Endodermal cell (in vitro differentiated cells): ENCODE data around the gene SLC12A8. TPM values are rescaled to one million over a fixed set of nuclear protein-coding genes. Genes with fewer than 3 reads are reported as not detected.

Experiments used
- DNase-seq: peaks from one replicate; pipeline ENCODE4 v3.0.0-alpha.2; 2017
- H3K27ac ChIP-seq: 2 replicates; pipeline ENCODE4 v1.5.1; 2013; ENCODE audit warnings: mild to moderate bottlenecking, low read depth, low read length, moderate library complexity
- H3K27me3 ChIP-seq: 2 replicates; pipeline ENCODE4 v1.6.1; 2013; ENCODE audit warnings: mild to moderate bottlenecking, low read length, moderate library complexity; ENCODE audit not compliant: insufficient read depth, control insufficient read depth, poor library complexity, severe bottlenecking
- H3K36me3 ChIP-seq: 2 replicates; pipeline ENCODE4 v1.7.0; 2013; ENCODE audit warnings: mild to moderate bottlenecking, low read length, moderate library complexity; ENCODE audit not compliant: control insufficient read depth, insufficient read depth
- H3K4me1 ChIP-seq: one replicate; pipeline ENCODE4 v1.7.0; 2013; ENCODE audit warnings: low read length; ENCODE audit not compliant: control insufficient read depth, insufficient read depth
- H3K4me3 ChIP-seq: 2 replicates; pipeline ENCODE4 v1.5.1; 2013; ENCODE audit warnings: mild to moderate bottlenecking, low read length, moderate library complexity
- H3K9ac ChIP-seq: 2 replicates; pipeline ENCODE4 v1.6.1; 2013; ENCODE audit warnings: mild to moderate bottlenecking, low read length, moderate library complexity; ENCODE audit not compliant: poor library complexity, severe bottlenecking; ENCODE audit errors: extremely low read depth
- H3K9me3 ChIP-seq: 2 replicates; pipeline ENCODE4 v1.6.1; 2013; ENCODE audit warnings: mild to moderate bottlenecking, low read length, moderate library complexity; ENCODE audit not compliant: control insufficient read depth
- H3K27ac Mint-ChIP-seq: 2 replicates; pipeline ENCODE4 v1.8.0; 2020; ENCODE audit warnings: mixed read lengths
- H3K27me3 Mint-ChIP-seq: 2 replicates; pipeline ENCODE4 v1.8.0; 2021; ENCODE audit warnings: mild to moderate bottlenecking, mixed read lengths; ENCODE audit not compliant: insufficient read depth
- H3K36me3 Mint-ChIP-seq: 2 replicates; pipeline ENCODE4 v1.8.0; 2020; ENCODE audit warnings: low read depth, mixed read lengths
- H3K4me1 Mint-ChIP-seq: 2 replicates; pipeline ENCODE4 v1.8.0; 2020; ENCODE audit warnings: mixed read lengths
- H3K4me3 Mint-ChIP-seq: 2 replicates; pipeline ENCODE4 v1.8.0; 2020; ENCODE audit warnings: mild to moderate bottlenecking, moderate library complexity, mixed read lengths
- H3K9me3 Mint-ChIP-seq: 2 replicates; pipeline ENCODE4 v1.8.0; 2020; ENCODE audit warnings: mild to moderate bottlenecking, mixed read lengths
- CTCF ChIP-seq: fragments of 200-600 bp; sonication (generic); conservative IDR thresholded peaks from 2 replicates; pipeline ENCODE4 v1.5.0; 2021; ENCODE audit warnings: antibody characterized with exemption, mild to moderate bottlenecking
- WGBS, 2 experiments: methylation state at CpG; one replicate each; pipeline versions ENCODE4 v1.1.5 to v1.1.7; 2013; ENCODE audit warnings: missing lambda C conversion rate in 2 of 2, mixed read lengths in 1 of 2; ENCODE audit not compliant: insufficient coverage in 1 of 2, insufficient read length in 1 of 2; 5-methylcytosine and 5-hydroxymethylcytosine counted together
- total RNA-seq, 2 donors: library from RNA; stranded (reverse); fragmentation: NEBNext Ultra II Directional in 1 of 2; extraction: Animal tissue kit (Norgen Biotek cat#: 25700) in 1 of 2; gene quantifications; 2 replicates in 1 of 2; 3 replicates in 1 of 2; pipeline ENCODE4 v1.2.1, GENCODE V29; 2021

The SLC12A8 gene
- total RNA-seq, 2 donors from 2014 or later, result 17.3 to 18.6 TPM

GRCh38 chr3:125238759-125239158, 26.2 kb upstream of the SLC12A8 start:
- peaks cover 9% of the 10 kb centered on the region for H3K36me3 ChIP-seq
- H3K27ac ChIP-seq, result no peak overlapping the region
- no peak for TF ChIP-seq CTCF
- no peak overlapping the region for H3K9ac ChIP-seq
- no peaks in the 10 kb centered on the region for H3K9me3 ChIP-seq
- Mint-ChIP-seq H3K4me3 (no peak overlapping the region), H3K27me3 (no peaks in the 10 kb centered on the region), H3K27ac (no peak overlapping the region), H3K9me3 (no peaks in the 10 kb centered on the region), H3K36me3 (peaks cover 5% of the 10 kb centered on the region), H3K4me1 (no peaks in the 10 kb centered on the region)
- H3K4me1 ChIP-seq, result no peaks in the 10 kb centered on the region
- DNase-seq, result no peak
- no peaks in the 10 kb centered on the region for H3K27me3 ChIP-seq
- no peak overlapping the region for H3K4me3 ChIP-seq
- WGBS, 2 experiments, result 97 to 100% methylated on average over 2 of the region's 3 CpGs

GRCh38 chr3:125236331-125236903, 23.9 kb upstream of the SLC12A8 start:
- Histone ChIP-seq H3K27ac (peak overlapping the region; percentile 10), H3K27me3 (no peaks in the 10 kb centered on the region), H3K4me1 (no peaks in the 10 kb centered on the region), H3K9ac (no peak overlapping the region), H3K9me3 (no peaks in the 10 kb centered on the region), H3K36me3 (peaks cover 20% of the 10 kb centered on the region), H3K4me3 (no peak overlapping the region)
- no peak overlapping the region for H3K4me3 Mint-ChIP-seq
- DNase-seq, result no peak
- no peak for TF ChIP-seq CTCF
- 75 to 96% methylated on average over 6 of the region's 6 CpGs for WGBS, 2 experiments
- H3K36me3 Mint-ChIP-seq, result peaks cover 22% of the 10 kb centered on the region
- peaks cover 7% of the 10 kb centered on the region for H3K4me1 Mint-ChIP-seq
- no peaks in the 10 kb centered on the region for H3K27me3 Mint-ChIP-seq
- no peak overlapping the region for H3K27ac Mint-ChIP-seq
- no peaks in the 10 kb centered on the region for H3K9me3 Mint-ChIP-seq

GRCh38 chr3:125234831-125235230, 22.3 kb upstream of the SLC12A8 start:
- Mint-ChIP-seq H3K36me3 (peaks cover 22% of the 10 kb centered on the region), H3K27me3 (no peaks in the 10 kb centered on the region), H3K4me3 (no peak overlapping the region), H3K27ac (no peak overlapping the region), H3K9me3 (no peaks in the 10 kb centered on the region), H3K4me1 (peaks cover 13% of the 10 kb centered on the region)
- Histone ChIP-seq H3K27ac (no peak overlapping the region), H3K4me1 (no peaks in the 10 kb centered on the region), H3K9ac (no peak overlapping the region), H3K9me3 (no peaks in the 10 kb centered on the region), H3K36me3 (peaks cover 29% of the 10 kb centered on the region), H3K4me3 (no peak overlapping the region), H3K27me3 (no peaks in the 10 kb centered on the region)
- DNase-seq, result no peak
- no peak for TF ChIP-seq CTCF
- WGBS, 2 experiments, result 100% methylated on average over 1 of the region's 1 CpG
